HCT116 (cell line): Measurements from ENCODE around the gene KCNIP3. TPM values are rescaled to one million over a fixed set of nuclear protein-coding genes. Genes with fewer than 3 reads are reported as not detected.

Experiments used
- ATAC-seq: fragments of 200-7000 bp; cut with Tn5 transposase; 2 replicates; pipeline ENCODE4 v1.9.1; 2020; ENCODE audit warnings: mild to moderate bottlenecking, moderate library complexity
- BruUV-seq: library from RNA; stranded (reverse); fragments of 400-500 nt; replicated peaks from 2 replicates; lab custom pipeline; 2021; lab: Mats Ljungman, UMichigan
- CTCF ChIA-PET: fragments of 300-600 bp; sonication (Branson Sonifier 250); formaldehyde crosslinking; loops from one replicate; lab custom pipeline; 2021; ENCODE audit warnings: antibody characterized with exemption; lab: Charles Lee
- POLR2A ChIA-PET: fragments of 300-600, 350-600 bp; sonication (Branson Sonifier 250); formaldehyde crosslinking; loops from one replicate; lab custom pipeline; 2021; ENCODE audit warnings: antibody characterized with exemption; lab: Charles Lee
- RAD21 ChIA-PET, 2 experiments: fragments of 300-600 bp; sonication (Branson Sonifier 250); formaldehyde crosslinking; loops; one replicate each; lab custom pipeline; 2023; ENCODE audit warnings: low total read pairs in 2 of 2; ENCODE audit not compliant: uncharacterized antibody in 2 of 2, unreplicated experiment in 2 of 2, low non-redundant PET in 1 of 2; lab: Charles Lee
- DNase-seq: peaks from one replicate; pipeline ENCODE4 v3.0.0-alpha.2; 2010; ENCODE audit warnings: low read depth, low spot score
- H2AFZ ChIP-seq: fragments of 200-600 bp; shearing (Covaris generic), sonication (generic); 2 replicates; pipeline ENCODE4 v1.6.1; 2017; ENCODE audit warnings: low read depth, mixed run types, mixed read lengths, antibody characterized with exemption, low read length; ENCODE audit not compliant: poor library complexity, severe bottlenecking
- H3K27ac ChIP-seq: 2 replicates; pipeline ENCODE4 v1.5.1; 2012; ENCODE audit warnings: low read depth, low read length
- H3K27me3 ChIP-seq: fragments of 200-600 bp; sonication (generic); 2 replicates; pipeline ENCODE4 v1.6.1; 2016; ENCODE audit warnings: mixed run types, low read length, mixed read lengths; ENCODE audit not compliant: insufficient read depth
- H3K36me3 ChIP-seq, 2 experiments: fragments of 200-500 bp in 1 of 2; fragments of 200-600 bp in 1 of 2; sonication (Bioruptor generic) in 1 of 2; sonication (generic) in 1 of 2; 2 replicates each; pipeline versions ENCODE4 v1.5.1 to v1.6.1; 2014 to 2016; ENCODE audit warnings: low read length in 2 of 2, inconsistent platforms in 1 of 2, mixed read lengths in 1 of 2, mixed run types in 1 of 2; ENCODE audit not compliant: insufficient read depth in 2 of 2, control insufficient read depth in 1 of 2
- H3K4me1 ChIP-seq, 2 experiments: fragments of 200-600 bp in 1 of 2; sonication (generic) in 1 of 2; 2 replicates each; pipeline versions ENCODE4 v1.5.1 to v1.6.1; 2012 to 2017; ENCODE audit warnings: low read length in 2 of 2, inconsistent platforms in 1 of 2, mild to moderate bottlenecking in 1 of 2, mixed read lengths in 1 of 2, mixed run types in 1 of 2, moderate library complexity in 1 of 2; ENCODE audit not compliant: insufficient read depth in 2 of 2, control insufficient read depth in 1 of 2
- H3K4me2 ChIP-seq: fragments of 200-600 bp; sonication (generic); 2 replicates; pipeline ENCODE4 v1.6.1; 2017; ENCODE audit warnings: mixed run types, low read length, mixed read lengths
- H3K4me3 ChIP-seq, 2 experiments: fragments of 200-600 bp in 1 of 2; sonication (generic) in 1 of 2; replicated peaks in 1 of 2; 2 replicates each; pipeline ENCODE4 v1.5.1; 2011 to 2016; ENCODE audit warnings: low read length in 2 of 2, control low read depth in 1 of 2, low read depth in 1 of 2, mild to moderate bottlenecking in 1 of 2, mixed read lengths in 1 of 2, mixed run types in 1 of 2
- H3K79me2 ChIP-seq: fragments of 200-600 bp; sonication (generic); 2 replicates; pipeline ENCODE4 v1.6.1; 2017; ENCODE audit warnings: mild to moderate bottlenecking, mixed run types, low read length, moderate library complexity, mixed read lengths; ENCODE audit not compliant: insufficient read depth
- H3K9ac ChIP-seq: fragments of 200-600 bp; sonication (generic); 2 replicates; pipeline ENCODE4 v1.6.1; 2016; ENCODE audit warnings: low read length, mixed read lengths
- H3K9me2 ChIP-seq: fragments of 200-600 bp; sonication (generic), shearing (Covaris generic); 2 replicates; pipeline ENCODE4 v1.6.1; 2017; ENCODE audit warnings: mixed run types, mild to moderate bottlenecking, moderate library complexity; ENCODE audit not compliant: insufficient read depth
- H3K9me3 ChIP-seq, 2 experiments: fragments of 200-500 bp in 1 of 2; fragments of 200-600 bp in 1 of 2; sonication (Bioruptor generic) in 1 of 2; sonication (generic) in 1 of 2; 2 replicates each; pipeline ENCODE4 v1.6.1; 2014 to 2017; ENCODE audit warnings: low read length in 2 of 2, mixed read lengths in 2 of 2, inconsistent platforms in 1 of 2, low read depth in 1 of 2, mild to moderate bottlenecking in 1 of 2, mixed run types in 1 of 2, moderate library complexity in 1 of 2; ENCODE audit not compliant: control insufficient read depth in 1 of 2, insufficient read depth in 1 of 2
- H4K20me1 ChIP-seq: fragments of 200-600 bp; sonication (generic), shearing (Covaris generic); 2 replicates; pipeline ENCODE4 v1.6.1; 2017; ENCODE audit warnings: mixed run types, mild to moderate bottlenecking, moderate library complexity; ENCODE audit not compliant: insufficient read depth
- CBX3 ChIP-seq: IDR thresholded peaks from 2 replicates; pipeline ENCODE4 v1.6.1; 2012; ENCODE audit warnings: low read depth
- CEBPB ChIP-seq: IDR thresholded peaks from 2 replicates; pipeline ENCODE4 v1.6.1; 2012; ENCODE audit warnings: low read depth
- EGR1 ChIP-seq: IDR thresholded peaks from 2 replicates; pipeline ENCODE4 v1.6.1; 2012; ENCODE audit warnings: low read depth
- EZH2 ChIP-seq: fragments of 200-600 bp; sonication (generic); IDR thresholded peaks from 2 replicates; pipeline ENCODE4 v1.6.1; 2017; ENCODE audit warnings: antibody characterized with exemption, mixed run types
- FOSL1 ChIP-seq: IDR thresholded peaks from 2 replicates; pipeline ENCODE4 v1.6.1; 2012; ENCODE audit warnings: low read depth
- RAD21 ChIP-seq: IDR thresholded peaks from 2 replicates; pipeline ENCODE4 v1.6.1; 2012; ENCODE audit warnings: low read depth, mild to moderate bottlenecking
- SRF ChIP-seq: IDR thresholded peaks from 2 replicates; pipeline ENCODE4 v1.6.1; 2012; ENCODE audit warnings: low read depth
- ZFX ChIP-seq: fragments of 450-650 bp; IDR thresholded peaks from 2 replicates; pipeline ENCODE4 v1.6.1; 2017
- intact Hi-C: fragments of 100-400 bp; cut with micrococcal nuclease; formaldehyde crosslinking; loops from 2 replicates; pipeline ENCODE4 v1.10.0; 2022
- total RNA-seq: library from RNA; stranded (reverse); gene quantifications from one replicate; pipeline ENCODE4 v1.2.1, GENCODE V29; 2021; ENCODE audit not compliant: unreplicated experiment
- TF ChIP-seq, protein P1 (sequence below): IDR thresholded peaks from 2 replicates; pipeline ENCODE4 v1.6.1; 2011; ENCODE audit warnings: mild to moderate bottlenecking, low read length, moderate library complexity; ENCODE audit not compliant: insufficient replicate concordance; ENCODE audit errors: extremely low read depth
- TF ChIP-seq, protein P2 (sequence below): IDR thresholded peaks from 2 replicates; pipeline ENCODE4 v1.6.1; 2012

KCNIP3 gene
- total RNA-seq, 1 experiment from 2014 or later = 3.1 TPM

DNA sequence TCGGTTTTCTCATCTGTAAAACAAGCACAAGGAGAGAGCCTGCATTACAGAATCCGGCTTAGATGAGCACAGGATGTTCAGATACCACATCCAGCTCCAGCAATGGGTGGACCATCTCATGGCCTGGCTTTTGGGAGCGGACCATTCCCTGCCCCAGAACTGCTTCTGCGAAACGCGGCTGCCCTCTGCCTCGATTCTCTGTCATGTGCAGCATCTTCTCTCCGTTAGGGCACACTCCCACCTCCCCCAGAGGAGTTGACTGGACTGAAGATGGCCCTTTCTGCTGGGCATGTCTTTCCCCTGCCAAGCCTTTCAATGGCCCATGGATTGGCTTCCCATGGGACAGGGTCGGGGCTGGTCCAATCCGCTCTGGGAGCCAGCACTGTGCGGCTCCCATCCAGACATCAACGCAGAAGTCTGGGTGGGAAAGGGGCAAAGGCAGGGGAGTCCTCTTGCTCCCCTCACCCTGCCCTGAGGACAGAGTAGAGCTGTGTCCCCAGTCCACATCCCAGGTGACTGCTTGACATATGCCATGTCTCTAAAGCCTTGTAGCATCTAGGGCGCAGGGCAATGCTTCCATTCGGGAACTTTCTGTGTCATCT is 91.0 kb downstream of the KCNIP3 start:
- no peaks in the 10 kb centered on the region for H3K79me2 ChIP-seq
- H3K27me3 ChIP-seq = no peaks in the 10 kb centered on the region
- no peak overlapping the region for H3K4me2 ChIP-seq
- ATAC-seq (no peak), DNase-seq (no peak)
- no peak overlapping the region for H3K4me3 ChIP-seq
- no peaks in the 10 kb centered on the region for H3K36me3 ChIP-seq
- no TSS peak for BruUV-seq
- peaks cover 0 to 3% of the 10 kb centered on the region in 2 experiments; a peak in 1 of 4 replicates for H3K4me1 ChIP-seq
- CTCF ChIA-PET = interaction anchor here (1.3 to 2.5 kb wide), 6 partner anchors 10 to 340 kb away, joined by 4 to 29 read pairs (median 14); partner anchors contain the start of gene FAHD2A
- TF ChIP-seq, protein P1, sequence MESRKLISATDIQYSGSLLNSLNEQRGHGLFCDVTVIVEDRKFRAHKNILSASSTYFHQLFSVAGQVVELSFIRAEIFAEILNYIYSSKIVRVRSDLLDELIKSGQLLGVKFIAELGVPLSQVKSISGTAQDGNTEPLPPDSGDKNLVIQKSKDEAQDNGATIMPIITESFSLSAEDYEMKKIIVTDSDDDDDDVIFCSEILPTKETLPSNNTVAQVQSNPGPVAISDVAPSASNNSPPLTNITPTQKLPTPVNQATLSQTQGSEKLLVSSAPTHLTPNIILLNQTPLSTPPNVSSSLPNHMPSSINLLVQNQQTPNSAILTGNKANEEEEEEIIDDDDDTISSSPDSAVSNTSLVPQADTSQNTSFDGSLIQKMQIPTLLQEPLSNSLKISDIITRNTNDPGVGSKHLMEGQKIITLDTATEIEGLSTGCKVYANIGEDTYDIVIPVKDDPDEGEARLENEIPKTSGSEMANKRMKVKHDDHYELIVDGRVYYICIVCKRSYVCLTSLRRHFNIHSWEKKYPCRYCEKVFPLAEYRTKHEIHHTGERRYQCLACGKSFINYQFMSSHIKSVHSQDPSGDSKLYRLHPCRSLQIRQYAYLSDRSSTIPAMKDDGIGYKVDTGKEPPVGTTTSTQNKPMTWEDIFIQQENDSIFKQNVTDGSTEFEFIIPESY = no peak
- no peak for TF ChIP-seq EGR1
- intact Hi-C loops = no loop called here
- no peak overlapping the region for H2AFZ ChIP-seq
- H3K9me2 ChIP-seq = no peaks in the 10 kb centered on the region
- RAD21 ChIA-PET = interaction anchor here in 1 of 2 experiments (1.0 kb wide), 1 partner anchor 341 kb away, joined by 3 read pairs; no protein-coding TSS in a partner anchor
- H3K9ac ChIP-seq = no peak overlapping the region
- H4K20me1 ChIP-seq = no peaks in the 10 kb centered on the region
- no peak overlapping the region for H3K27ac ChIP-seq
- POLR2A ChIA-PET = interaction anchor here (1.8 kb wide), 1 partner anchor 15 kb away, joined by 5 read pairs; the partner anchor contains the start of gene FAHD2A
- H3K9me3 ChIP-seq = no peaks in the 10 kb centered on the region

DNA sequence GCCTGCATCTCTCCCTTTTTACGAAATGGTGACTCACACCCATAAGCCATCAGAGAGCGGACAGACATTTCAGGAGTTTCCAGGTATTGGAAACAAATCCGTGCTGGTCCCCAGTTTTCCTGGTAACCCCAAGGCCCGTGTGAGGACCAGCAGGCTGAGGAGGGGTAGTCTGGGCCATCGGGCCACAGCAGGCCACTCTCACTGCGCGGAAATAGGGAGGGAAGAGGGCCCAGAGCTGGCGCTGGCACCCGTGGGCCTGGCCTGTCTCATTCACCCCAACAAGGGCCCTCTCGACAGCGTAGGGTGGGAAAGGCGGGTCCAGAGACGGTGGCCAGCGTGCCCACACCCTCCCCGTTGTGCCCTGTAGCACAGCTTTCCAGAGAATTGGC is 91.7 kb downstream of the KCNIP3 start:
- no peaks in the 10 kb centered on the region for H3K27me3 ChIP-seq
- no peak for DNase-seq
- POLR2A ChIA-PET = interaction anchor here (1.0 kb wide), 1 partner anchor 14 kb away, joined by 4 read pairs; the partner anchor contains the start of gene FAHD2A
- no TSS peak for BruUV-seq
- no peaks in the 10 kb centered on the region for H4K20me1 ChIP-seq
- no peak for TF ChIP-seq CEBPB
- TF ChIP-seq CBX3 = no peak
- TF ChIP-seq, protein P2, sequence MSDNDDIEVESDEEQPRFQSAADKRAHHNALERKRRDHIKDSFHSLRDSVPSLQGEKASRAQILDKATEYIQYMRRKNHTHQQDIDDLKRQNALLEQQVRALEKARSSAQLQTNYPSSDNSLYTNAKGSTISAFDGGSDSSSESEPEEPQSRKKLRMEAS = no peak
- no peak for TF ChIP-seq FOSL1
- TF ChIP-seq ZFX = no peak
- TF ChIP-seq SRF = no peak
- TF ChIP-seq RAD21 = no peak
- TF ChIP-seq EZH2 = no peak
- H3K27ac ChIP-seq = no peak overlapping the region
- peak overlapping the region; percentile 29 for H2AFZ ChIP-seq
- CTCF ChIA-PET = interaction anchor here (0.8 to 2.5 kb wide), 12 partner anchors 10 to 491 kb away, joined by 3 to 29 read pairs (median 8); partner anchors contain the start of gene FAHD2A
- no peaks in the 10 kb centered on the region for H3K36me3 ChIP-seq
- intact Hi-C loops = loop anchor here (1.0 kb wide), 1 partner anchor 340 kb away; no protein-coding TSS in a partner anchor
- peak; percentile 60 for ATAC-seq
- no peak overlapping the region for H3K9ac ChIP-seq
- H3K79me2 ChIP-seq = no peaks in the 10 kb centered on the region
- H3K4me1 ChIP-seq = peaks cover 0 to 3% of the 10 kb centered on the region in 2 experiments; a peak in 1 of 4 replicates
- no peak overlapping the region for H3K4me3 ChIP-seq
- H3K4me2 ChIP-seq = peak overlapping the region; percentile 33
- no peaks in the 10 kb centered on the region for H3K9me2 ChIP-seq
- H3K9me3 ChIP-seq = no peaks in the 10 kb centered on the region
- RAD21 ChIA-PET = interaction anchor here in 1 of 2 experiments (1.0 kb wide), 1 partner anchor 340 kb away, joined by 3 read pairs; no protein-coding TSS in a partner anchor
